ENCODE data around the gene CDC25C.

Gene CDC25C

GRCh38 chr5:138275895-138276294, 55.7 kb downstream of the CDC25C start:
- DNase-seq (ENCODE audit: low spot score) = no peak
- no peak for TF ChIP-seq CTCF (IDR thresholded peaks at IDR 0.05)
- Histone ChIP-seq H3K27ac (no peak overlapping the region), H3K4me3 (no peak overlapping the region)

GRCh38 chr5:138275379-138275782, 56.2 kb downstream of the CDC25C start:
- DNase-seq (ENCODE audit: low spot score) = no peak
- H3K4me3 ChIP-seq = no peak overlapping the region
- no peak overlapping the region for H3K27ac ChIP-seq
- no peak for TF ChIP-seq CTCF (IDR thresholded peaks at IDR 0.05)

GRCh38 chr5:138274189-138274853, 57.3 kb downstream of the CDC25C start, which contains the start of gene GFRA3:
Gene GFRA3, minus strand, starts transcription at chr5:138274621. Its CDS starts 197 bp downstream, at chr5:138274424.
- DNase-seq (ENCODE audit: low spot score) = no peak

GRCh38 chr5:138273834-138274188, 57.8 kb downstream of the CDC25C start:
- Histone ChIP-seq H3K27ac (no peak overlapping the region), H3K4me3 (peak overlapping the region; percentile 58)
- DNase-seq (ENCODE audit: low spot score) = no peak
- no peak for TF ChIP-seq CTCF (IDR thresholded peaks at IDR 0.05)

More at GRCh38 chr5:138274189-138274853, 57.3 kb downstream of the CDC25C start, which contains the start of gene GFRA3:
- TF ChIP-seq CTCF (IDR thresholded peaks at IDR 0.05) = no peak
- H3K4me3 ChIP-seq = peak within 1 kb of the TSS; percentile 58
- no peak within 1 kb of the TSS for H3K27ac ChIP-seq

- no peak overlapping the region for H3K4me3 ChIP-seq
- H3K27ac ChIP-seq = no peak overlapping the region
- no peak for TF ChIP-seq CTCF (IDR thresholded peaks at IDR 0.05)
- no peak for DNase-seq (ENCODE audit: low spot score)
These were observed 58.9 kb downstream of the CDC25C start for GRCh38 chr5:138272681-138273080.

- no peak overlapping the region for H3K27ac ChIP-seq
- DNase-seq (ENCODE audit: low spot score) = no peak
- no peak overlapping the region for H3K4me3 ChIP-seq
- TF ChIP-seq CTCF (IDR thresholded peaks at IDR 0.05) = no peak
These were observed 60.3 kb downstream of the CDC25C start for GRCh38 chr5:138271281-138271680.

GRCh38 chr5:138264183-138264582, 67.4 kb downstream of the CDC25C start:
- TF ChIP-seq CTCF (IDR thresholded peaks at IDR 0.05) = no peak
- no peak for DNase-seq (ENCODE audit: low spot score)
- Histone ChIP-seq H3K4me3 (no peak overlapping the region), H3K27ac (no peak overlapping the region)

All from coronary artery (tissue), 2 donors.